A172 (cell line): ENCODE results near the gene TESK2. TPM values are rescaled to one million over a fixed set of nuclear protein-coding genes. Genes with fewer than 3 reads are reported as not detected.
"Not testable (repeated sequence)": the region's sequence is repeated elsewhere in the genome, so short reads cannot be mapped to it uniquely, and the experiment has no call there.

Experiments
- DNase-seq: peaks from one replicate; pipeline ENCODE4 v3.0.0-alpha.2; 2015; ENCODE audit warnings: low spot score
- total RNA-seq: library from RNA; depleted of rRNA; stranded (reverse); fragments of >200 nt; shearing (Covaris generic); gene quantifications from 2 replicates; pipeline ENCODE4 v1.2.3, GENCODE V29; 2014

Gene TESK2
- total RNA-seq, 1 experiment from 2014 or later: 0.52 TPM

DNA sequence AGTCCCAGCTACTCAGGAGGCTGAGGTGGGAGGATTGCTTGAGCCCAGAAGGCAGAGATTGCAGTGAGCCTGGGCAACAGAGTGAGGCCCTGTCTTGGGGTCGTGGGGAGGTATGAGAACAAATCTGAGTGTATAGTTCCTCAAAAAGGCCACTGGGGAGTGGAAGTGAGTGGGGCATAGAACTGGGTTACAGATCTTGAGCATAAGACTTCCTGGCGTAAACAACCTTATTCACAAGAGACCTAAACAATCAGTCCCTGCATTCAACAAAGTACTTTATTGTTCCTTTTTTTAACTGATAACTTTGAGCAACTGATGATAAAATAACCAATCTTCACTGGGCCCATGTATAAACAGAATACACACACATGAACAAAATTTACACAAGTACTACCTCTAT lies 78.1 kb downstream of the TESK2 start:
- DNase-seq: no peak

DNA sequence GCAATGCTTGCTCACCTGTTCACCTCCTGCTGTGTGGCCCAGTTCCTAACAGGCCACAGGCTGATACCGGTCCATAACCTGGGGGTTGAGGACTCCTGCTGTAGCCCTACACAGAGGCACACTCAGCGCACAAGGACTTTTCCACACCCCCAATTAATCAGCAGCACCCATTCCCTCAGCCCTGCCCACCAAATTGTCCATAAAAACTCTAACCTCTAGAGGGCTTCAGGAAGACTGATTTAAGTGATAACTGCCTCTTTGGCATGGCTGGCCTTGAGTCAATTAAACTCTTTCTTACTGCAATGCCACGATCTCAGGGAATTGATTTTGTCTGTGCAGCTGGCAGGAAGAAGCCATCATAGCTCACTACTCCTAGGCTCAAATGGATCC lies 79.5 kb downstream of the TESK2 start:
- no peak for DNase-seq

DNA sequence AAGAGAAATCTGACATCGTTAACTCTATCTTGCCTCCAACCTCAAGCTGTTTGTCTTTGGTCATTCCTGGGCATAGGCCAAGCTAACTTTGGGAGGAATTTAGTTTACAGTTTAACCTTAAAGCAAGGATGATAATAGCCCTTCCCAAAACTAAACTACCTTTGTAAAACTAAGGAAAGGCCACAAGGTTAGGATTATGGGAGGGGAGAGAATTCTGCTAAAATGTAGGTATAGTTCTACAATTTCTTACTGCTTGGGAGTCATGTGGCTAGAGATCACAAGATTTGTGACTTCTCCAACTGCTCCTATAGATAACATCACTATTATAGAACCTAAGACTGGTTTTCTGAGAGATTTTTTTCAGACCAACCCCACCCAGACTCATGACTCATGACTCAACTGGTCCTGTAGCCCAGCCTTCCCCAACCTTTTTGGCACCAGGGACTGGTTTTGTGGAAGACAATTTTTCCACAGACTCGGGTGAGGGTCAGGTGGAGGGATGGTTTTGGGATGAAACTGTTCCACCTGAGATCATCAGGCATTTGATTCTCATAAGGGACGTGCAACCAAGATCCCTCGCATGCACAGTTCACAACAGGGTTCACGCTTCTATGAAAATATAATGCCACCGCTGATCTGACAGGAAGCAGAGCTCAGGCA lies 80.0 kb downstream of the TESK2 start:
- peak; percentile 42 for DNase-seq

- DNase-seq: no peak
These were observed 81.7 kb downstream of the TESK2 start for GRCh38 chr1:45409276-45409675.

GRCh38 chr1:45407629-45408287 lies 83.2 kb downstream of the TESK2 start:
- no peak for DNase-seq

- no peak for DNase-seq
These were observed 85.3 kb downstream of the TESK2 start for GRCh38 chr1:45405636-45406035.

GRCh38 chr1:45403718-45404117 lies 87.2 kb downstream of the TESK2 start:
- DNase-seq: no peak

DNA sequence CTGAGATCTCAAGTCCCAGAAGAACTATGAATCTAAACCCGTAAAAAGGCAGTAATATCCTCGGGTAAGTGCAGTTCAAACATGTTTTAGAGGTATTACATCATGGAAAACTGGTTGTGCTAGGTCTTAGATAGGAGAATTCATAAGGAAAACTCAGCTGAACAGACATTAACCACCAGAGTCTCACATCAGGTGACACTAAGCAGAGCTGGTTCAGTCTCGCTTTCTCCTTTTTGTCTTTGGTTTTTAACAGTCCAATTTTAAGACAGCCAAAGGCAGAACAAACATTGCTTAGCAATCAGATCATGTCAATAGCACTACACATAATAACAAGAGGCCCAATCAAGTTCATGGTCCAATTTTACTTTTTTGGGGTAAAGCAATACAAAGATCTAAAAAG lies 87.7 kb downstream of the TESK2 start:
- DNase-seq: no peak

DNA sequence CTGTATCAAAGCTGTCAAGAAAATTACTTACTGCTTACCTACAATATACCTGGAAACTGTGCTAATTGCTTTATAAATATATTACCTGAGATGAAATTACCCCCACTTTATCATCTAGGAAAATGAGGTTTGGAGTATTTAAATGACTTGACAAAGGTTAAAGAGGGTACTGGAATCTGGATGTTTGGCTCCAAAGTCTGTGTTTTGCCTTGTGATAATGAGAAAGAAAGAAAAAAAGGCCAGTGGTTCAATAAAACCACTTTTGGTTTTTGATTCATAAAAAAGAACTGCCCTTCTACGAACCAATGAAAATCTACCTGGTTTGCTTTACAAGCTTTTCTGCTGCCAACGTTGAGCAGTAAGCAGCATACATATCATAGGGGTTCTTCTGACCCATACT lies 89.4 kb downstream of the TESK2 start:
- no peak for DNase-seq

GRCh38 chr1:45400049-45400448 lies 90.9 kb downstream of the TESK2 start:
- no peak for DNase-seq

GRCh38 chr1:45397285-45397684 lies 93.7 kb downstream of the TESK2 start:
- DNase-seq: no peak

- DNase-seq: no peak
These were observed 95.4 kb downstream of the TESK2 start for GRCh38 chr1:45395582-45395981.

DNA sequence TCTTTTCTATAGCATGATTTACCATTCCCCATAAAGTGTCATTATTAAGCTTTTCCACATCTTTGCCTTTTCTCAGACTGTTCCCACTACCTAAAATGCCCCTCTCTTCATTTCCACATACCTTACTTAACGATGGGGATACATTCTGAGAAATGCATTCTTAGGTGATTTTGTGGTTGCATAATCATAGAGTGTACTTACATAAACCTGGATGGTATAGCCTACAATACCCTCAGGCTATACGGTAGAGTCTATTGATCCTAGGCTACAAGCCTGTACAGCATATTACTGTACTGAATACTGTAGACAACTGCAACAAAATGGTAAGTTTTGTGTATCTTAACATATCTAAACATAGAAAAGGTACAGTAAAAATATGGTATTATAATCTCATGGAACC lies 95.9 kb downstream of the TESK2 start:
- DNase-seq: no peak

- DNase-seq: no peak
These were observed 96.6 kb downstream of the TESK2 start for GRCh38 chr1:45394342-45394741.

DNA sequence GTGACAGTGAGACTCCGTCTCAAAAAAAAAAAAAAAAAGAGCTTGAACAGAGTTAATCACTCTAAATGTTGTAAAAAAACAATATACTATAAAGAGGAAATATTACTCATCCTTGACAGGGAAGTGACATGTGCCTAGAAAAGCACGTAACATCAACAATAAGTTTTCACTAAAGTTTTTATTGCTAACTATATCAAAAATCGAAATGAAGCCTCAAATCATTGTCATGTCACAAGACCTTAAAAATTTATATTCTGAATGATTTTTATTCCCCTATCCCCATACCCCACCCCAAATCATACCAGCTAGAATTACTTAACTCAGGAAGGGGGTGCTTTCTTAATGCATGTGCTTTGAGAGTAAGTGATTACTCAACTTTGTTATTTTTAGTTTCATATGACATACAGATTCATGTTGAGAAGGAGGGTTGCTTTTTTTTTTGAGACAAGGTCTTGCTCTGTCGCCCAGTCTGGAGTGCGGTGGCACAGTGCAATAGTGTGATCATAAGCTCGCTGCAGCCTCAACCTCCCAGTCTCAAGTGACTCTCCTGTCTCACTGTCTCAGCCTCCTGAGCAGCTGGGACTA lies 97.2 kb downstream of the TESK2 start:
- DNase-seq: no peak

DNA sequence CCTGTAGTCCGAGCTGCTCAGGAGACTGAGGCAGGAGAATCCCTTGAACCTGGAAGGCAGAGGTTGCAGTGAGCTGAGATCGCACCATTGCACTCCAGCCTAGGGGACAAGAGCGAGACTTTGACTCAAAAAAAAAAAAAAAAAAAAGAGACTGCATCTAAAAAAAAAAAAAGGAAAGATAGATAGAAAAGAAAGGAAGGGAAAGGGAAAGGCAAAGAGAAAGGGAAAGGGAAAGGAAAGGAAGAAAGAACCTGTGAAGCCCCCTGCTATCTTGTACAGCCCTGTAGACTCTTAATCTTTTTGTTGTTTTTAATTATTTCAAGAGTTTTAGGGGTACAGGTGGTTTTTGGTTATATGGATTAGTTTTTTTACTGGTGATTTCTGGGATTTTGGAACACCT lies 104.7 kb downstream of the TESK2 start:
- no peak for DNase-seq

GRCh38 chr1:45385302-45385701 lies 105.7 kb downstream of the TESK2 start:
- no peak for DNase-seq

DNA sequence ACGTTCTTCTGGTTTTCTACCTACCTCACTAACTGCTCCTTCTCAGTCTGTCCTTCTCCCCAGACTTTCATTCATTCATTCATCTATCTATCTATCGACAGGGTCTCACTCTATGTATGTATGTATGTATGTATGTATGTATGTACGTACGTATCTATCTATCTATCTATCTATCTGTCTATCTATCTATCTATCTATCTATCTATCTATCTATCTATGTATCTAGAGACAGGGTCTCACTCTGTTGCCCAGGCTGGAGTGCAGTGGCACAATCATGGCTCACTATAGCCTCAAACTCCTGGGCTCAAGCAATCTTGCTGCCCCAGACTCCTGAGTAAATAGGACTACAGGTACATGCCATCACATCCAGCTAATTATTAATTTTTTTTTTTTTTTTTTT lies 106.8 kb downstream of the TESK2 start:
- not testable (repeated sequence) for DNase-seq

DNA sequence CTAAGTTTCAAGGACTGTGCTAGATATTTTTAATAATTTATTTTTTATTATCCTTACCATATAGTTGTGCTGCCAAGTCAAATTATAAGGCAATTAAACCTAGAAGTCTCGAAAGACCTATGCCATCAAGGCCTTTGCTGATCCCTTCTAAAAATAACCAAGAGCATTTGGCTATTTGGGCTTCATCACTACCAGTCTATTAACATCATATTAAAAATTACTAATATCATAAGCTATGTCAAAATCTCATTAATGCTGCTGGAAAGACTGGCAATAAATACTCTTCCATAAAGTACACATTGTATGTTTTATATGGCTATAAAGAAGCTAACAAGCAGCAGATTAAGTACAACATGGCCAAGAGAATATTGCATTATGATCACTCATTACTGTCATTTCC lies 107.8 kb downstream of the TESK2 start:
- DNase-seq: no peak

DNA sequence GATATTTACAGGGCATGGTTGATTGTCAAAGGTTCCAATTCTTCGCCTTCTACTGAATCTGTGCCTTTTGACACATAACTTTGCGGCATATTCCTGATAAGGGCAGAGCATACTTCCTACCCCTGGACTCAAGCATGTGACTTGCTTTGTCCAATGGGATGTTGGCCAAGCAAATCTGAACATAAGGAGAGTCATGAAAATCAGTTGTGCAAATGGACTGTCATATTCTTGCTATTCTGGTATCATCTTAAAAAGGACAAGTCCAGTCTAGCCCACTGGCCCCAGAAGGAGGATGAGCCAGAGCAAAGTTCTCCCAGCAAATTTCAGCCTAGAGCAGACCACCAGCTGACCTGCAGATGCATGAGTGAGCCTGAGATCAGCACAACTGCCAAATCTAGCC lies 109.7 kb downstream of the TESK2 start:
- DNase-seq: no peak

DNA sequence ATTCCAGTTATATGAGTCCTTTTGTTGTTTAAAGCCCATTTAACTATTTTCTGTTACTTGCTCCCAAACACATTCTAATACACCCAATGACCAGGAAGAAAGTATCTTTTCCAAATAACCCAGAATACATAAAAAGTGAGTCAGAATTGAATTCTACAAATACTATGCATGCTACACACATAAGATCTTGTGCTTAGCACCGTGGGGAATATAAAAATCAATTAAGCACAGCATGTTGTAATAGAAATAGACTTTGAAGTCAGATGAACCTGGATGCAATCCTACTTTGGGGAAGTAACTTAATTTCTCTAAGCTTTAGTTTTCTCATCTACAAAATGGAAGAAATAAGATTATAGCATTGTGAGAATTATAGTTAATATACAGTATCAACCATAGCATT lies 110.2 kb downstream of the TESK2 start:
- DNase-seq: no peak

DNA sequence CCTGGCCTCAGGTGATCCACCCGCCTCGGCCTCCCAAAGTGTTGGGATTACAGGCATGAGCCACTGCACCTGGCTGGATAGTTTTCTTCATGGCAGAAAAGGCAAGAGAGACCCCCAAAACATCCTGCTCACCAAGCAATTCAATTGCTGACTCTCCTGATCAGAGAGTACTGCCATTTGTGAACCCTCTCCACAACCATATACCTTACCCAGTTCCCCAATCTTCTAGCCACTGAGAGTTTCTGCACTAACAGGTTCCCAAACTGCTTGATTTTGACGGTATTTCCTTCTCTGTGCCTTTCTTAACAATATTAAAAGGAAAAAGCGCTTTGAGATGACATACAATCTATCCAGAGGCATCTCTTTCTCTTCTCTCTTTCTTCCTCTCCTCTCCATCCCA lies 110.8 kb downstream of the TESK2 start:
- DNase-seq: no peak

- DNase-seq: no peak
These were observed 111.4 kb downstream of the TESK2 start for GRCh38 chr1:45379524-45379923.

GRCh38 chr1:45378184-45378583 lies 112.8 kb downstream of the TESK2 start:
- DNase-seq: no peak
